VCaP (cell line): ENCODE measurements around the gene SSBP4.

ENCODE experiments used
- H3K27ac ChIP-seq: fragments of 450-650 bp; 2 replicates; pipeline ENCODE4 v1.5.1; 2017
- TF ChIP-seq, protein P1 (sequence below): fragments of 450-650 bp; conservative IDR thresholded peaks from 2 replicates; pipeline ENCODE4 v1.5.1; 2017; ENCODE audit warnings: mild to moderate bottlenecking, moderate library complexity

Gene SSBP4

DNA sequence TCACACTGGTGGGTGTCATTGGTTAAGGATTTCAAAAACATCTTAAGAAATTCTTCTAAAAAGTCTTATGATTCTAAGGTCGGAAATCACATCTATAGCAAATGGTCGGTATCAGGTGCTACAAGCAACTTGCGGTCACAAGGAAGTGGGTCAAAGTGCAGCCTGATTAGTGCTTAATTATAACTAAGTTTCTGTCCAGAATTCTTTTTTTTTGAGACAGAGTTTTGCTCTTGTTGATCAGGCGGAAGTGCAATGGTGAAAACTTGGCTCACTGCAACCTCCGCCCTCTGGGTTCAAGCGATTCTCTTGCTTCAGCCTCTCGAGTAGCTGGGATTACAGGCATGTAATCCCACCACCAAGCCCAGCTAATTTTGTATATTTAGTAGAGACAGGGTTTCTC lies 34.4 kb upstream of the SSBP4 start:
- TF ChIP-seq, protein P1, sequence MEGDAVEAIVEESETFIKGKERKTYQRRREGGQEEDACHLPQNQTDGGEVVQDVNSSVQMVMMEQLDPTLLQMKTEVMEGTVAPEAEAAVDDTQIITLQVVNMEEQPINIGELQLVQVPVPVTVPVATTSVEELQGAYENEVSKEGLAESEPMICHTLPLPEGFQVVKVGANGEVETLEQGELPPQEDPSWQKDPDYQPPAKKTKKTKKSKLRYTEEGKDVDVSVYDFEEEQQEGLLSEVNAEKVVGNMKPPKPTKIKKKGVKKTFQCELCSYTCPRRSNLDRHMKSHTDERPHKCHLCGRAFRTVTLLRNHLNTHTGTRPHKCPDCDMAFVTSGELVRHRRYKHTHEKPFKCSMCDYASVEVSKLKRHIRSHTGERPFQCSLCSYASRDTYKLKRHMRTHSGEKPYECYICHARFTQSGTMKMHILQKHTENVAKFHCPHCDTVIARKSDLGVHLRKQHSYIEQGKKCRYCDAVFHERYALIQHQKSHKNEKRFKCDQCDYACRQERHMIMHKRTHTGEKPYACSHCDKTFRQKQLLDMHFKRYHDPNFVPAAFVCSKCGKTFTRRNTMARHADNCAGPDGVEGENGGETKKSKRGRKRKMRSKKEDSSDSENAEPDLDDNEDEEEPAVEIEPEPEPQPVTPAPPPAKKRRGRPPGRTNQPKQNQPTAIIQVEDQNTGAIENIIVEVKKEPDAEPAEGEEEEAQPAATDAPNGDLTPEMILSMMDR = no peak

DNA sequence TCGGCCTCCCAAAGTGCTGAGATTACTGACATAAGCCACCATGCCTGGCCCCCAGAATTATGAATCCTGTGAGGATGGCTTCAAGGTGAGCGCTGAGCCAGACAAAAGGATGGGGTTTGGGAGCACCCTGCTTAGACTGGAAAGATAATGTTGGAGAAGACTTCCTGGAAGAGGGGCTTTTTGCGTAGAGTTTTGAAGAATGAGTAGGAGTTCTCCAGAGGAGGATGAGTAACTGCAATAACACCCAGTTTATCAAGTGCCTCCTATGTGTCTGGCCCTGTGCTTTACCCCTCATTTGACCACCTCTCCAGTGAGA lies 33.9 kb upstream of the SSBP4 start:
- TF ChIP-seq, protein P1 = no peak
- peak overlapping the region; percentile 51 for H3K27ac ChIP-seq

More for the DNA sequence above, 34.4 kb upstream of the SSBP4 start:
- peak overlapping the region; percentile 51; the same call in 1 of the 2 replicates for H3K27ac ChIP-seq

DNA sequence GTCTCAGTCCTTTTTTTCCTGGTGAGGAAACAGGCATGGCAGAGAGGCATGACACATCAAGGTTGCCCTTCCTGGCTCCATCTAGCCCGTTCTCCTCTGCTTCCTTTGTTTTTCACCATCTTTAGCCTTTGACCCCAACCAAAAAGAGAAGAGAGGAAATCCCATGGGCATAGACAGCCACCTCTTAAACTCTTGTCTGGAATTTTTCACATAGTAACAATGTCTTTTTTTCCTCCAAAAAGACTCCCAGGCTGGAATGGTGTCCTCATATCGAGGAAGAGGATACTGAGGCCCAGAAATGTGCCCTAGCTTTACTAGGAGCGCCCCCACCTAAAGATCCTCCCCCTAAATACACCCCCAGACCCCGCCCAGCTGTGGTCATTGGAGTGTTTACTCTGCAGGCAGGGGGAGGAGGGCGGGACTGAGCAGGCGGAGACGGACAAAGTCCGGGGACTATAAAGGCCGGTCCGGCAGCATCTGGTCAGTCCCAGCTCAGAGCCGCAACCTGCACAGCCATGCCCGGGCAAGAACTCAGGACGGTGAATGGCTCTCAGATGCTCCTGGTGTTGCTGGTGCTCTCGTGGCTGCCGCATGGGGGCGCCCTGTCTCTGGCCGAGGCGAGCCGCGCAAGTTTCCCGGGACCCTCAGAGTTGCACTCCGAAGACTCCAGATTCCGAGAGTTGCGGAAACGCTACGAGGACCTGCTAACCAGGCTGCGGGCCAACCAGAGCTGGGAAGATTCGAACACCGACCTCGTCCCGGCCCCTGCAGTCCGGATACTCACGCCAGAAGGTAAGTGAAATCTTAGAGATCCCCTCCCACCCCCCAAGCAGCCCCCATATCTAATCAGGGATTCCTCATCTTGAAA lies 33.3 kb upstream of the SSBP4 start, which contains the start of gene GDF15:
GDF15 (plus strand) TSS at position 484 of the 868 bp plus-strand sequence; CDS start at position 516, 32 bp downstream.
- peak within 1 kb of the TSS; percentile 51 for H3K27ac ChIP-seq
- TF ChIP-seq, protein P1 = peak; percentile 77

DNA sequence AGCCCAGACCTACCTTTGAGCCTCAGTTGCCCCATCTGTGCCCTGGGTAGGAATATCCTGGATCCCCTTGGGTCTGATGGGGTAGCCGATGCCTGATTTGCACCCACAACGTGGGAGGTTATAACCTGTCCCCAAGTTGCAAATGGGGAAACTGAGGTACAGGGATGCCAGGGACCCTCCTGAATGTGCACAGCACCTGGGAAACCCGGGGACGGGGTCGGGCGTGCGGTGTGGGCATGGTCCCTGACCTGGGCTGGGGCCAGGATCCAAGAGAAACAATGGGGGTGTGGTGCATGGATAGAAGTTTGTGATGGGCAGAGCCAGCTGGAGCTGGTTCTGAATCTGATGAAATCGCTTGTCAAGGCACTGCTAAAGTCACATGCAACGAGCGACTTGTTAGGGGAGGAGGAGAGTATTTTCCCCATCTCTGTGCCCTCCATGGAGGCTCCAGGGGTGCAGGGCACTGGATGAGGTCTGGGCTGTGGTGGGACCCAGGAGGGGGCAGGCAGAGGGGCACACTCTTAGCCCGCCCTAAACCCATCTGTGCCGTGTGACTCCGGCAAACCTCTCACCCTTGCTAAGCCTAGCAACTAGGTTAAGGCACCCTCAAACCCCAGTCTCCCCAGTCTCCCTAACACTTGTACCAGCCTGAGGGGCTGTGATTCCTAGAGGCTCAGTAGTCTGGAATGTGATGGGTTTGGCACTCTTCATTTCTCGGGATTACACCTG lies 32.5 kb upstream of the SSBP4 start:
- H3K27ac ChIP-seq = peak overlapping the region; percentile 51
- TF ChIP-seq, protein P1 = no peak

DNA sequence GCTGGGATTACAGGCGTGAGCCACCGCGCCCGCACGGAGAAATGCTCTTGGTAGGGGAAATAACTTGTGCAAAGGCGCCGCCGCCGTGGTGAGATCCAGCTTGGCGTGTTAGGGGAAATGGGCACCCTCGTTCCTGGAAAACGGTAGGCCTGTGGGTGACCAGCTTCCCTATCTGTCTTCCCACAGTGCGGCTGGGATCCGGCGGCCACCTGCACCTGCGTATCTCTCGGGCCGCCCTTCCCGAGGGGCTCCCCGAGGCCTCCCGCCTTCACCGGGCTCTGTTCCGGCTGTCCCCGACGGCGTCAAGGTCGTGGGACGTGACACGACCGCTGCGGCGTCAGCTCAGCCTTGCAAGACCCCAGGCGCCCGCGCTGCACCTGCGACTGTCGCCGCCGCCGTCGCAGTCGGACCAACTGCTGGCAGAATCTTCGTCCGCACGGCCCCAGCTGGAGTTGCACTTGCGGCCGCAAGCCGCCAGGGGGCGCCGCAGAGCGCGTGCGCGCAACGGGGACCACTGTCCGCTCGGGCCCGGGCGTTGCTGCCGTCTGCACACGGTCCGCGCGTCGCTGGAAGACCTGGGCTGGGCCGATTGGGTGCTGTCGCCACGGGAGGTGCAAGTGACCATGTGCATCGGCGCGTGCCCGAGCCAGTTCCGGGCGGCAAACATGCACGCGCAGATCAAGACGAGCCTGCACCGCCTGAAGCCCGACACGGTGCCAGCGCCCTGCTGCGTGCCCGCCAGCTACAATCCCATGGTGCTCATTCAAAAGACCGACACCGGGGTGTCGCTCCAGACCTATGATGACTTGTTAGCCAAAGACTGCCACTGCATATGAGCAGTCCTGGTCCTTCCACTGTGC lies 30.9 kb upstream of the SSBP4 start:
- TF ChIP-seq, protein P1 = peak; percentile 96
- peak overlapping the region; percentile 51 for H3K27ac ChIP-seq

DNA sequence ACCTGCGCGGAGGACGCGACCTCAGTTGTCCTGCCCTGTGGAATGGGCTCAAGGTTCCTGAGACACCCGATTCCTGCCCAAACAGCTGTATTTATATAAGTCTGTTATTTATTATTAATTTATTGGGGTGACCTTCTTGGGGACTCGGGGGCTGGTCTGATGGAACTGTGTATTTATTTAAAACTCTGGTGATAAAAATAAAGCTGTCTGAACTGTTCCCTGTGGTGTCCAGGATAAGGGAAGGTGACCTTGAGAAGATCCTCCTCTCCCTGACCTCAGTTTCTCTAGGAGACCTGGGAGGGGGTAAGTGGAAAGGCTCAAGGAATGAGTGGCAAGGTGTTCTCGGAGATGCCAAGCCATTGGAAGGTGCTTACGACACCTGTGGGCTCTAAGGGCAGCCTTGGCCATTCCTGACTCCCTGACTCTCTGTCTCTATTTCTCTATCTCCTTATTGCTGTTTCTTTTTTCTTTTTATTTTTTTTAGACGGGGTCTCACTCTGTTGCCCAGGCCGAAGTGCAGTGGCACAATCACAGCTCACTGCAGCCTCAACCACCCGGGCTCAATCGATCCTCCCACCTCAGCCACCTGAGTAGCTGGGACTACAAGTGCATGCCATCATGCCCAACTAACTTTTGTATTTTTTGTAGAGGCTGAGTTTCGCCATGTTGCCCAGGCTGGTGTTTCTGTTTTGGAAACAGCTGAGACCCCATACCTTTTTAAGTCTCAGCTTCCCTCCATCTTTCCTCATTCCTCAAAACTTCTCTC lies 30.1 kb upstream of the SSBP4 start:
- peak overlapping the region; percentile 51 for H3K27ac ChIP-seq
- TF ChIP-seq, protein P1 = no peak
